IPS DF 4.7 (cell line): ENCODE measurements around the gene KATNB1.
"Not testable (repeated sequence)": the region's sequence is repeated elsewhere in the genome, so short reads cannot be mapped to it uniquely, and the experiment has no call there.

Experiments used
- DNase-seq: peaks from one replicate; pipeline ENCODE4 v3.0.0-alpha.2; 2013; ENCODE audit warnings: low spot score; ENCODE audit errors: extremely low read depth

The KATNB1 gene

GRCh38 chr16:57742543-57742942 lies 7.0 kb downstream of the KATNB1 start:
- no peak for DNase-seq

- no peak for DNase-seq
Measured at GRCh38 chr16:57743458-57743857, 7.9 kb downstream of the KATNB1 start.

DNA sequence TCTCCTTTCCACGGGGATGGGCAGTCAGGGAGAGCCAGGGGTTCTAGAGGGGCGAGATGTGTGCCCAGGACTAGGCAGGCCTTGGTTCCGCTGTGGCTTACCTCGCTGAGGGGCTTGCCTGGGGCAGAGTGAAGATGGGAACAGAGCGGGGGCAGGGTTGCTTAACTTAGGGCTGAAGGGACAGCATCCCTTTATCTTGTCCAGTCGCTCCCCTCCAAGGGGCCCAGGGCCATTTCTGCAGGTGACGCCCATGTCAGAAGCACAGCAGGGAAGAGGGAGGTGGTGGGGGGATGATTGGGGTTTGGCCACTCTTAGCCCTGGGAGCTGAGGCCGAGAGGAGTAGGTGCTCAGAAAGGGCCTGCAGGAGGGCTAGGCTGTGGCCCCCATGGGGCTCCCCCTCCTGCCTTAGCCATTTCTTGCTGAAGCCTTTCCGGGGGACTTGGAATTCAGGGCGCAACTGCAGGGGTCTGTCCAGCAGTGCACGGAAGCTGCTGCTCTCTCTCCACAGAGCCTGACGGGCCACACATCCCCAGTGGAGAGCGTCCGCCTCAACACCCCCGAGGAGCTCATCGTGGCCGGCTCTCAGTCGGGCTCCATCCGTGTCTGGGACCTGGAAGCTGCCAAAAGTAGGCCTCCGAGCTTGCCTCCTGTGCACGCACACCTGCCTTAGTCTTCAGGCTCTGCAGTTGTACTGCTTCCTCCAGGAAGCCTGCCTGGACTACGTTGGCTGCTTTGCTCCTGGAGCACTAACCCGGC lies 8.5 kb downstream of the KATNB1 start:
- DNase-seq: no peak

GRCh38 chr16:57744642-57744903 lies 9.0 kb downstream of the KATNB1 start:
- no peak for DNase-seq

DNA sequence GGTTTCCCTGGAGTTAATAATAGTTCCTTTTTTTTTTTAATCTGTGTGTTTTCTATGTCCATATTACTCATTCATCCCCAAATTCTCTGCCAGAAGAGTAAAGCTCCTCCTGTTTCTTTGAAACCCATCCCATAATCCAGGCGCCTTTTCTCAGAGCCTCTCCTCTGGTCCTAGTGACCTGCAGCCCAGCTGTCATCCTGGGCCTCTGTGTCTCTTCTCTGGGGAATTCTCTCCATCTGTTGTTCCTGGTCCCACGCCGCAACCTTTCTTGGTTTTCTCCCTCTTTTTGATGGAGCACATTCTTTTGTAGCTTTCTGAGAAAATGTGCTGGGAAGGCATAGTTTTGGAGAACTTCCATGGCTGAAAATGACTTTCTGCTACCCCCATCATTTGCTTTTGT lies 10.2 kb downstream of the KATNB1 start:
- no peak for DNase-seq

DNA sequence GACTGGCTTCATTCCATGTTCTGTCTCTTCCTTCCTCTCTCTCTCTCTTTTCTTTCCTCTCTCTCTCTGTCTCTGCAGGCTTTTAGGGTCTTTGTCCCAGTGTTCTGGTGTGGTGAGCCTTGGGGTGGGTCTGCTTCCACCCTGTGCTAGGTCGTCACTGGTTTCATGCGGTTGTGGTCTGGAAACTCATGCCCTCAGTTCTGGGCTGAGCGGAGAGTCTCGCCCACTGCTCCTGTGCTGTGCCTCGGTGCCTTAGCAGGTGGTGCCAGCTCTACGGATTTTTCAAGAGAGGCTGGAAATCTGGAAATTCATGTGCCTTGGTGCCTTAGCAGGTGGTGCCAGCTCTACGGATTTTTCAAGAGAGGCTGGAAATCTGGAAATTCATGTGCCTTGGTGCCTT lies 10.7 kb downstream of the KATNB1 start:
- not testable (repeated sequence) for DNase-seq

DNA sequence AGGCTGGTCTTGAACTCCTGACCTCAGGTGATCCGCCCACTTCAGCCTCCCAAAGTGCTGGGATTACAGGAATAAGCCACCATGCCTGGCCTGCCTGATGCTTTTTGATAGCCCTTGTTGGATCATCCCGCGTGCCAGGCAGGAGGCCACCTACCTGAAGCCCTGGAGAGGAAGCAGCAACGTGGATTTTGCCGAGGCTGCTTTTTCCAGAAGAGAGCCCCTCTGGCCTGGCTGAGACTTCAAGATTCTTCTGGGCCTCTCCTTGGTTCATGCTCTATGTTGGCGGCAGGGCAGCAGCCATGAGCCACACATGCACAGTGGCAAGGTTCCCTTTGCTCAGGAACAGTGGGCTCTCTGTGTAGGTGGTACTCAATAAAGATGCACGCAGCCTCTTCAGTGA lies 11.5 kb downstream of the KATNB1 start:
- DNase-seq: no peak

DNA sequence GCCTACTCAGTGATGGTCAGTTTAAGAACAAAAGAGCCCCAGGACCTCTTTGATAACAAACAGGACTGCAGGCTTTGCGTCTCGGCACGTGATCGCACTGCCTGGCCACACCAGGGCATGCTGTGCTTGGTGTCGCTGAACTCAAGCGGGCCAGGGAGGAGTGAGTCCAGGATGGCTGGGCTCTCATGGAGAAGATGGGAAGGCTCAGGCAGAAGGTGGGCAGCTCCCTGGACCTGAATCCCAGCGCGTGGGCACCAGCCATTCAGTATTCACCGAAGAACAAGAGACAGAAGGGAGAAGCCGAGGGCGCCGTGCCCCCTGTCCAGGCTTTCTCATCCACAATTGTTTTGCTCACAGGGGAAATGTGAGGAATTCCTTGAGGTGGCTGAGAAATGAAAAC lies 11.9 kb downstream of the KATNB1 start:
- DNase-seq: no peak

- no peak for DNase-seq
Measured at GRCh38 chr16:57747996-57748395, 12.4 kb downstream of the KATNB1 start.

GRCh38 chr16:57748596-57748995 lies 13.0 kb downstream of the KATNB1 start:
- no peak for DNase-seq

DNA sequence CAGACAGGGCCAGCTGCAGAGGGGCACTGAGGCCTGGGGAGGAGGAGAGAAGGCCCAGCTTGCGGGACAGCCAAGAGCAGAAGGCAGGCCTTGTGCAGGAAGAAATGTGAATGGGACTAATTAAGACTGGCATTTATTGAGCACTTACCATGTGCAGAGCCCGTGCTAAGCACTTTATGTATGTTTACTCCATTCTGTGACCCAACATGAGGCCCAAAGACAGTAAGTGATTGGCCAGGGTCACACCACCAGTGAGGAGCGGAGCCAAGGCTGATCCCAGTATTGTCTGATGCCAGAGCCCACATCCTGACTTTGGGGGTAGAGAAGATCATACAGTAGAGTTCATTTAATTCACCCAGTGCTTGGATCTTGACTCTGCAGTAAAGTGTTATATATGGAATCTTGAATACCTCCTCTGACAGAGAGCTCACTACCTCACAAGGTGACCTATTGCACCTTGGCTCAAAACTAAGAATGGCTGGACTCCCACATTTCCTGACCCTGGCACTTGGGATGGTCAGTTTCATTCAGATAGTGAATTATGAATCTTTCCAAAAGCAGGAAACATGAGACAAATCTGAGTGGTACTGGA lies 13.6 kb downstream of the KATNB1 start:
- DNase-seq: no peak

DNA sequence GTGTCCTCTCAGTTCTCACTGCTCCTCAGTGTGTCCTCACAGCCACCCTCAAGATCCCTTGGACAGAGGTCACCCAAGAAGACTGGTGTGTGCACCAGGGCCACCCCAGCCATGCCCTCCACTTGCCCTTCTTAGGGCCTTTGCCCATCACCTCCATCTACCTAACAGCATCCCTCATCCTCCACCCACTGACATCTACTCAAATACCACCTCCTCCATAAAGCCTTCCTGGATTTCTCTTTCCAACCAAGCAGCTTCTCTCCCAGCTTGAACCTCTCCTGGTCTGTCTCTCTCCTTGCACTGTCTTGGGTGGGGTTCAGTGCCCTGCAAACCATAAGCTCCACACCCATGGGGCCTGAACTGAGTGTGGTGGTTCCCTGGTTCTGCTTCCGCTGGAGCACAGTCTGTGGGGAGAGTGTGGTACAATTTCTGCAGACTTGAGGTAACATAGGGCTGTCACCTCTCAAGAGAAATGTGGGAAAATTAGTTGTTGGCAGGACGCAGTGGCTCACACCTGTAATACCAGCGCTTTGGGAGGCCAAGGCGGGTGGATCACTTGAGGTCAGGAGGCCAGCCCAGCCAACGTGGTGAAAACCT lies 14.4 kb downstream of the KATNB1 start:
- no peak for DNase-seq

- no peak for DNase-seq
Measured at GRCh38 chr16:57750796-57751538, 15.4 kb downstream of the KATNB1 start.

- no peak for DNase-seq
Measured at GRCh38 chr16:57751539-57752202, 16.1 kb downstream of the KATNB1 start.

DNA sequence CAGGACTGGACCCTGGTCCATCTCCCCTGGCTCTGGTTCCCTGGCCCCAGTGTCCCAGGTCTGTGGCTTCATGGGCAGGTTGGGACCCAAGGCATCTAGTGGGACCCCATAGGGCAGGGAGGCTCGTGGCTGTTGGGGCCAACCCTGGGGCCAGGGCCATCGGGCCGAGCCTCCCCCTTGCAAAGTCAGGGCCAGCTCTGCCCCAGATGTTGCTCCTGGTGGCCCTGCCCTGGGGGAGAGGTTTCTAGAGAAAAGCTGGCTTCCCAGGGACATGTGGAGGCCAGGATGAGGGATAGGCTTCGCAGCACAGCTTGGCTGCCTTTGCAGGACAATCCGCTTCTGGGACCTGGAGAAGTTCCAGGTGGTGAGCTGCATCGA lies 16.6 kb downstream of the KATNB1 start:
- no peak for DNase-seq

DNA sequence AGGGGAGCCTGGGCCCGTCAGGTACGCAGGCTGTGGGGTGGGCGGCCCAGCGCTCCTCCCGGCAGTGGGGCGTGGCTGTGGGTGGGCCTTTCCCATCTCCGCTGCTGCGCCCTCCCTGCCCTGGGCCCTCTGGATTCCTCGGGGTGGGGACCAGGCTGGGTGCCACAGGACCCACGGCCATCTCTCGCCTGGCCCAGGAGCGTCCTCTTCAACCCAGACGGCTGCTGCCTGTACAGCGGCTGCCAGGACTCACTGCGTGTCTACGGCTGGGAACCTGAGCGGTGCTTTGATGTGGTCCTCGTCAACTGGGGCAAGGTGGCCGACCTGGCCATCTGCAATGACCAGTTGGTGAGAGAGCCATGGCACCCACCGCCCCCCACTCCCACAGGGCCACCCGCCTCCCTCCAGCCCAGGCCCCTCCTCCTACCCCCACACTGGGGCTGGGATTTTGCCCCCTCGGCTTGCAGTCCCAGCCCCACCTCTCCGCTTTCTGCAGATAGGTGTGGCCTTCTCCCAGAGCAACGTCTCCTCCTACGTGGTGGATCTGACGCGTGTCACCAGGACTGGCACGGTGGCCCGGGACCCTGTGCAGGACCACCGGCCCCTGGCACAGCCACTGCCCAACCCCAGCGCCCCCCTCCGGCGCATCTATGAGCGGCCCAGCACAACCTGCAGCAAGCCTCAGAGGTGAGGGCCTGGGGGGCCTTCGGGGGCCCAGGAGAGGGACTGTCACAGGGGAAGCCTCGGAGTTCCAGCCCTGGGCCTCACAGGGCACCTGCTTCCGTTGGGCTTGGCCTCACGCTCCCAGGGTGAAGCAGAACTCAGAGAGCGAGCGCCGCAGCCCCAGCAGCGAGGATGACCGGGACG lies 17.2 kb downstream of the KATNB1 start:
- DNase-seq: no peak

- no peak for DNase-seq
Measured at GRCh38 chr16:57753448-57754353, 18.1 kb downstream of the KATNB1 start.

GRCh38 chr16:57754354-57755060 lies 18.9 kb downstream of the KATNB1 start:
- DNase-seq: no peak

GRCh38 chr16:57755061-57755684 lies 19.6 kb downstream of the KATNB1 start:
- DNase-seq: no peak
